ENCODE results near the gene RAB8B.

The RAB8B gene

DNA sequence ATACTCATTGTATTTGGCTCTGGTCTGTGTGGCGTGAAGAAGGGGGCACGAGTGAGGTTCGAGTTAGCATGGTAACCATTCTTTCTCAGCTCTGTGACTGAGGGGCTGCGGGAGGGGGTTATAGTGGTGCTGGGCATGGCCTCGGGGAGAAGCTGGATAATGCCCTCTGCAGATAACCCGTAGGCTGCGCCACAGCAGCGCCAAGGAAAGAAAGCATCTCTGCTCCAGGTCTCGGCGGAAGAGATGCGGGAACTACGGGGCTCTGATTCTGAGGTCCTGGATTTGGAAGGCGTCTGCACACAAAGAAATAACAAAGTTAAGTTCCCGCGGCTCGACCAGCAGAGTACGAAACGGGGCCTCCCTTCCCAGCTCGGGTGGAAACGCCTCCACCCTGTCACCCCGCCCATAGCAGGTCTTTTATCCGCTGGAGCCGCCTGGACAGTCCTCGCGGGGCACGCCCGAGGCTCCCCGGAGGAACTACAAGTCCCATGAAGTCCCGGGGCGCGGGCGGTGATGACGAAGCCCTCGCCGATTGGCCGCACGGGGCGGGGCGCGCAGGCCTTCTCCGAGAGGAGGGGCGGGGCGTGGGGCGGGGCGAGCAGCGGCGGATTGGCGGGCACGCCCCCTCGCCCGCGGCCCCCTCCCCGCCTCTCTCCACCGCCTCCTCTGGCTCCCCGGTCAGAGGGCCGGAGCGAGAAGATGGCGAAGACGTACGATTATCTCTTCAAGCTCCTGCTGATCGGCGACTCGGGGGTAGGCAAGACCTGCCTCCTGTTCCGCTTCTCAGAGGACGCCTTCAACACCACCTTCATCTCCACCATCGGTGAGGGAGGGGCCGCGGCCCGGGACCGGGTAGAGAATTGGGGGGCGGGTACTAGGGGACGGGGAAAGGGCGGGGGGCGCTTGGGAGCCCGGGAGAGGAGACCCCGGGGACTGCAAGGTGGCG lies at the start of gene RAB8B:
TSS of gene RAB8B (plus strand) at position 681 of the 946 bp plus-strand sequence. CDS start at position 700, 19 bp downstream.
- peak; percentile 68 for DNase-seq (ENCODE audit: low read depth, low spot score)

GRCh38 chr15:63140936-63141335 lies 48.5 kb upstream of the RAB8B start:
- DNase-seq (ENCODE audit: low read depth, low spot score), result no peak

DNA sequence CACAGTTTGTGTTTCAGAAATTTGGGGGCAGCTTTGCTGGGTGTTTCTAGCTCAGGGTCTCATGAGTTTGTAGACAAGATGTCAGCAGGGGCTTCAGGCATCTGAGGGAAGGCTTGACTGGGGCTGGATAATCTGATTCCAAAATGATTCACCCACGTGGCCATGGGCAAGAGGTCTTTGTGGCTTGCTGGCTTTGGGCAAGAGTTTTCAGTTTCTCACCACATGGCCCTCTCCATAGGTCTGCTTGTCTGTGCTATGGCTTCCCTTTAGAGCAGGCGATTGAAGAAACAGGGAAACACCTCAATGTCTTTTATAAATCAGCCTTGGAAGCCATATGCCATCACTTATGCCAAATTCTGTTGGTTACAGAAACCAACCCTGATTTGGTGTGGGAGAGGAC lies 44.0 kb upstream of the RAB8B start:
- DNase-seq (ENCODE audit: low read depth, low spot score), result no peak

GRCh38 chr15:63146684-63147083 lies 42.7 kb upstream of the RAB8B start:
- DNase-seq (ENCODE audit: low read depth, low spot score), result no peak

DNA sequence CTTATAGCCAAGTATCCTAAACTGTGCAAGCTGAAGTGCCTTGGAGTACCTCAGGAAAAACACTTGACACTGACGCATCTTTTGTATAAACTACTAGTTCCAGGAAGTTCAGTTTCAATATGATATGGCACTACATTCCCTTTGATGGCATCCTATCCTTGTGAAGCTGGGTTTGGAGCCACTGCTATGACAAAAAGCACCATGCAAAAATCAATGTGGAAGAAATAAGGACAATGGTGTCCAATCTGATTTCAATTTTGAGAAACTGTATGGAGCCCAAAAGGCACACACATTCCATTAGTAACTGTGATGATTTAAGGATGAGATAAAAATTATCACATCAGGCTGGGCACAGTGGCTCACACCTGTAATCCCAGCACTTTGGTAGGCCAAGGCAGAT lies 37.7 kb upstream of the RAB8B start:
- no peak for DNase-seq (ENCODE audit: low read depth, low spot score)

DNA sequence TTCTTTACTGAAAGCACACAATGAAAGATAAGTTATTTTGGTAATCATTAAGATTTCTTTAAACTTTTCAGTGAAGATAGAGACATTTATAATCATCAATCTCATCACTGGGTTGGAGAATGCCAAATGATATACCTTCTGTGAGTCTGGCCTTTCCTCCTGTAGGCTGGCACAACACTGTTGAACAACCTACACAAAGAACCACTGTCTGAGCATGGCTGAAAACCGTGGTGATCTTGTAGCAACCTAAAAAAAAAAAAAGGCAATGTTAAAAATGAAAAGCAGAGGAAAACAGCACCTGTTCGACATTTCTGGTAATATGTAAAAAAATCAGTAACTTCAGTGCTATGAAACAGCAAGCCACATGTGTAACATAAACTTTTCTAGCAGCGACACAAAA lies 33.9 kb upstream of the RAB8B start:
- DNase-seq (ENCODE audit: low read depth, low spot score), result no peak

GRCh38 chr15:63156086-63156710 lies 33.2 kb upstream of the RAB8B start:
- DNase-seq (ENCODE audit: low read depth, low spot score), result no peak

DNA sequence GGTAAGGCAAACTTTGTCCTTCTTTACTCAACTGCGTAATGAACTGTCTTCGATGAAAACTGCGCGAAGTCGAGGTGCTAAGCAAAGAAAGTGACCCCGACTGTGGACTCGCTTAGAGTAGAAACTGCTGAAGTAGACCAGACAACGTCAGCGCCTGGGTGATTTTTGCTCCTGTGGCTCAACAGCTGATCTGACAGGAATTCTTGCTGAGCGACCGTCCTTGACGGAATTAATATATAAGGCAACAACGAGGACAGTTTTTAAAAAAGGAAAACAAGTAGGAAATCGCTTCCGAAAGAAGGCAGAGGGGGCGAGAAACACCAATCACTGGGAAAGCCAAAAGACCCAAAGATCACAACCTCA lies 32.7 kb upstream of the RAB8B start:
- DNase-seq (ENCODE audit: low read depth, low spot score), result no peak

DNA sequence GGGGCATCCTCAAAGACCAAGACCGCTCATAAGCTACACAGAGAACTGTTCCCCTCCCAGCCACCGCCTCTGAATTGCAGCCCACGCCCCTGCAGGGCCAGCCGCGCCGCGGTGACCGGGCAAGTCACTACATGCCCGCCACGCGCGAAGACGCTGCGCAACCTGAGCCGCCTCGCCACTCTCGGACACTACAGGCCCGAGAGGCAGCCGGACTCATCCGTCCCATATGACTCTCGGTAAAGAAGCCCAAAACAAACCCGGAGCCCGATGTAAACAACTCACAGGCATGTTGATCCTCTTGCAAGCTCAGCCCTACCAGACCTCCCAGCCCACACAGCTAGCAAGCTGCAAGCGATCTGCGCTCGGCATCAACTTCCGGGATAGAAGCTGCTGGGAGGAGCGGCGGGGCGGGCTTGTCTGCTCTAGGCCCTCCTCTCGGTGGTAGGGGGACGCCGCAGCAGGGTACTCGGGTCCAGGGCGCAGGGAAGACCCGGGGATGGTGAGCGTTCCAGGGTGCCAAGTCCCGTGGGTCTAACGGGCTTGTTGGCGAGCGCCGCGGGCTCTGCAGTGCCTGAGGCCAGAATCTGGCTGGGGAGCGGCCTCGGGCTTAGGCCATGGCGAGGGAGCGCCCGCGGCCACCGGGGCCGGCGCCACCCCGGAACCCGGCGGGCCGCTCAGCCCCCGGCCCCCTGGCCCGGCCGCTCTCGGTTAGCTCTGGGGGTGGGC lies 32.1 kb upstream of the RAB8B start, which contains the start of gene RPS27L:
TSS of gene RPS27L (minus strand) at position 360 of the 726 bp plus-strand sequence. CDS start at position 288, 72 bp downstream.
- peak; percentile 78 for DNase-seq (ENCODE audit: low read depth, low spot score)

- DNase-seq (ENCODE audit: low read depth, low spot score), result no peak
Observed at GRCh38 chr15:63157891-63158431, 31.4 kb upstream of the RAB8B start.

- DNase-seq (ENCODE audit: low read depth, low spot score), result no peak
Observed at GRCh38 chr15:63160638-63161037, 28.8 kb upstream of the RAB8B start.

GRCh38 chr15:63163217-63163616 lies 26.2 kb upstream of the RAB8B start:
- no peak for DNase-seq (ENCODE audit: low read depth, low spot score)

GRCh38 chr15:63165166-63165859 lies 24.1 kb upstream of the RAB8B start:
- no peak for DNase-seq (ENCODE audit: low read depth, low spot score)

- no peak for DNase-seq (ENCODE audit: low read depth, low spot score)
Observed at GRCh38 chr15:63166219-63166618, 23.2 kb upstream of the RAB8B start.

GRCh38 chr15:63169788-63170187 lies 19.6 kb upstream of the RAB8B start:
- no peak for DNase-seq (ENCODE audit: low read depth, low spot score)

DNA sequence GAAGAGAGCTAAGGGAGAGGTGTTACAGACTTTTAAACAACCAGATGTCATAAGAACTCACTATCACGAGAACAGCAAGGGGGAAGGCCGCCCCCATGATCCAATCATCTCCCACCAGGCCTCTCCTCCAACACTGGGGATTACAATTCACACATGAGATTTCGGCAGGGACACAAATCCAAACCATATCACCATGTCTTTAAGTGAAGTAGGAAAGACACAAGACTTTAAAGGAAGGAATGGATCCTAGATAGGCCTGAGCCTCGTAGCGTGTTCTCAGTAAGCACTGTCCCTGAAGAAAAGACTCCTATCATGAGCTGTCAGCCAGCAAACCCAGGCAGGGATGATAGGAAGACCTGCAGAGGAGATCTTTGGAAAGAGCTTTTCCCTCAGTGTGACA lies 17.0 kb upstream of the RAB8B start:
- no peak for DNase-seq (ENCODE audit: low read depth, low spot score)

- DNase-seq (ENCODE audit: low read depth, low spot score), result no peak
Observed at GRCh38 chr15:63172851-63173451, 16.5 kb upstream of the RAB8B start.

DNA sequence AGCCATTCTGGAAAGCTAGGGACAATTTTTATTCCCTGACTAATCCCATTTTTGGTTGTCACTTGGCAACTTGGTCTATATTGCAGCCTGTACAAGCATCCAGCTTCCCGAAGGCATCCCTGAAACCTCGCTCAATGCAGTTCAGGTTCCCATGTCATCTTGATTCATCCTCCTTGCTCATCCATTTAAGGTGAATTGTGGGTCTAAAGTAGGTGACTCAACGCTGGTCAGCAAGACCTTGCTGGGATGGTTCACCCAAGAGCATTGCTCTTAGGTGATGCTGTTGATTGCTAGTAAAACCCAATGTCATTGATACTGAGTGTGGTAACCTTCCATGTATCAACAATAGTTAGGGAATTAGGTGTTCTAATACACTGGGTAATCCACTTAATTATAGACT lies 13.1 kb upstream of the RAB8B start:
- DNase-seq (ENCODE audit: low read depth, low spot score), result no peak

- DNase-seq (ENCODE audit: low read depth, low spot score), result no peak
Observed at GRCh38 chr15:63178034-63178433, 11.4 kb upstream of the RAB8B start.

- no peak for DNase-seq (ENCODE audit: low read depth, low spot score)
Observed at GRCh38 chr15:63180746-63181145, 8.7 kb upstream of the RAB8B start.

GRCh38 chr15:63181648-63182047 lies 7.8 kb upstream of the RAB8B start:
- no peak for DNase-seq (ENCODE audit: low read depth, low spot score)

Measured in iPS DF 19.7 (cell line).